HEK293 (cell line): Measurements from ENCODE around the gene TIMM10.

Experiments used
- ATF2 ChIP-seq: fragments of 450-650 bp; formaldehyde crosslinking; IDR thresholded peaks from 2 replicates; pipeline ENCODE4 v1.5.1; 2016; ENCODE audit warnings: missing biosample characterization, missing genetic modification characterization, low read depth
- BCL11A ChIP-seq: fragments of 450-650 bp; formaldehyde crosslinking; IDR thresholded peaks from 2 replicates; pipeline ENCODE4 v1.5.1; 2016; ENCODE audit warnings: low read depth, missing biosample characterization, missing genetic modification characterization
- GFI1B ChIP-seq: fragments of 450-650 bp; formaldehyde crosslinking; IDR thresholded peaks from 2 replicates; pipeline ENCODE4 v1.5.1; 2016; ENCODE audit warnings: missing biosample characterization, missing genetic modification characterization
- HOXC10 ChIP-seq: sonication (generic); formaldehyde crosslinking; IDR thresholded peaks from 2 replicates; pipeline ENCODE4 v1.8.1; 2023; ENCODE audit warnings: mild to moderate bottlenecking, missing genetic modification reagents
- KLF10 ChIP-seq: fragments of 450-650 bp; IDR thresholded peaks from 2 replicates; pipeline ENCODE4 v1.5.1; 2018; ENCODE audit warnings: missing biosample characterization, mild to moderate bottlenecking, missing genetic modification characterization
- KLF7 ChIP-seq: fragments of 450-650 bp; formaldehyde crosslinking; IDR thresholded peaks from 2 replicates; pipeline ENCODE4 v1.5.1; 2016; ENCODE audit warnings: missing biosample characterization, missing genetic modification characterization, borderline replicate concordance
- KLF9 ChIP-seq: fragments of 450-650 bp; formaldehyde crosslinking; IDR thresholded peaks from 2 replicates; pipeline ENCODE4 v1.5.1; 2016; ENCODE audit warnings: missing biosample characterization, missing genetic modification characterization, low read depth
- PATZ1 ChIP-seq: fragments of 450-650 bp; formaldehyde crosslinking; IDR thresholded peaks from 2 replicates; pipeline ENCODE4 v1.5.1; 2016; ENCODE audit warnings: missing biosample characterization, missing genetic modification characterization
- PRDM1 ChIP-seq: fragments of 450-650 bp; formaldehyde crosslinking; IDR thresholded peaks from 2 replicates; pipeline ENCODE4; 2016; ENCODE audit warnings: missing biosample characterization, missing genetic modification characterization
- REST ChIP-seq: fragments of 450-650 bp; formaldehyde crosslinking; IDR thresholded peaks from 2 replicates; pipeline ENCODE4 v1.5.1; 2016; ENCODE audit warnings: missing biosample characterization, missing genetic modification characterization
- SCRT2 ChIP-seq: fragments of 450-650 bp; formaldehyde crosslinking; IDR thresholded peaks from 2 replicates; pipeline ENCODE4 v1.5.1; 2016; ENCODE audit warnings: missing biosample characterization, missing genetic modification characterization
- SP7 ChIP-seq: fragments of 450-650 bp; formaldehyde crosslinking; IDR thresholded peaks from 2 replicates; pipeline ENCODE4 v1.5.1; 2016; ENCODE audit warnings: missing biosample characterization, missing genetic modification characterization
- ZBTB8A ChIP-seq: fragments of 450-650 bp; formaldehyde crosslinking; IDR thresholded peaks from 2 replicates; pipeline ENCODE4 v1.5.1; 2016; ENCODE audit warnings: missing biosample characterization, missing genetic modification characterization
- ZEB2 ChIP-seq: fragments of 450-650 bp; formaldehyde crosslinking; IDR thresholded peaks from 2 replicates; pipeline ENCODE4 v1.5.1; 2016; ENCODE audit warnings: missing biosample characterization, missing genetic modification characterization
- ZIC2 ChIP-seq: fragments of 450-650 bp; formaldehyde crosslinking; IDR thresholded peaks from 2 replicates; pipeline ENCODE4 v1.5.1; 2016; ENCODE audit warnings: missing biosample characterization, missing genetic modification characterization
- ZNF239 ChIP-seq: fragments of 450-650 bp; formaldehyde crosslinking; IDR thresholded peaks from 2 replicates; pipeline ENCODE4 v1.5.1; 2016; ENCODE audit warnings: missing biosample characterization, missing genetic modification characterization
- ZNF266 ChIP-seq: fragments of 450-650 bp; formaldehyde crosslinking; IDR thresholded peaks from 2 replicates; pipeline ENCODE4 v1.5.1; 2016; ENCODE audit warnings: missing biosample characterization, missing genetic modification characterization, low read depth
- ZNF302 ChIP-seq: fragments of 450-650 bp; formaldehyde crosslinking; IDR thresholded peaks from 2 replicates; pipeline ENCODE4 v1.5.1; 2016; ENCODE audit warnings: missing biosample characterization, missing genetic modification characterization, low read depth
- ZNF335 ChIP-seq: fragments of 450-650 bp; formaldehyde crosslinking; conservative IDR thresholded peaks from 2 replicates; pipeline ENCODE4 v1.5.1; 2016; ENCODE audit warnings: missing biosample characterization, missing genetic modification characterization
- ZNF341 ChIP-seq: fragments of 450-650 bp; formaldehyde crosslinking; IDR thresholded peaks from 2 replicates; pipeline ENCODE4; 2016; ENCODE audit warnings: low read depth, missing biosample characterization, missing genetic modification characterization
- ZNF366 ChIP-seq: fragments of 450-650 bp; formaldehyde crosslinking; conservative IDR thresholded peaks from 2 replicates; pipeline ENCODE4 v1.5.1; 2016; ENCODE audit warnings: missing biosample characterization, missing genetic modification characterization
- ZNF501 ChIP-seq: fragments of 450-650 bp; formaldehyde crosslinking; IDR thresholded peaks from 2 replicates; pipeline ENCODE4 v1.5.1; 2016; ENCODE audit warnings: missing biosample characterization, missing genetic modification characterization
- ZNF510 ChIP-seq: fragments of 450-650 bp; formaldehyde crosslinking; IDR thresholded peaks from 2 replicates; pipeline ENCODE4 v1.5.1; 2018; ENCODE audit warnings: mild to moderate bottlenecking, missing genetic modification characterization, missing biosample characterization; ENCODE audit not compliant: insufficient replicate concordance
- ZNF544 ChIP-seq: fragments of 450-650 bp; formaldehyde crosslinking; IDR thresholded peaks from 2 replicates; pipeline ENCODE4 v1.5.0; 2017; ENCODE audit warnings: missing biosample characterization, missing genetic modification characterization
- ZNF610 ChIP-seq: fragments of 450-650 bp; formaldehyde crosslinking; IDR thresholded peaks from 2 replicates; pipeline ENCODE4 v1.5.1; 2016; ENCODE audit warnings: missing biosample characterization, missing genetic modification characterization, borderline replicate concordance
- ZNF660 ChIP-seq: fragments of 450-650 bp; IDR thresholded peaks from 2 replicates; pipeline ENCODE4 v1.5.1; 2018; ENCODE audit warnings: missing biosample characterization, mild to moderate bottlenecking, missing genetic modification characterization
- ZNF701 ChIP-seq: fragments of 450-650 bp; formaldehyde crosslinking; IDR thresholded peaks from 2 replicates; pipeline ENCODE4 v1.5.1; 2016; ENCODE audit warnings: missing biosample characterization, missing genetic modification characterization
- ZNF785 ChIP-seq: fragments of 450-650 bp; formaldehyde crosslinking; IDR thresholded peaks from 2 replicates; pipeline ENCODE4 v1.5.1; 2016; ENCODE audit warnings: missing biosample characterization, missing genetic modification characterization
- TF ChIP-seq, protein P1 (sequence below): fragments of 450-650 bp; formaldehyde crosslinking; IDR thresholded peaks from 2 replicates; pipeline ENCODE4 v1.5.1; 2016; ENCODE audit warnings: missing biosample characterization, missing genetic modification characterization
- TF ChIP-seq, protein P2 (sequence below): fragments of 450-650 bp; formaldehyde crosslinking; IDR thresholded peaks from 2 replicates; pipeline ENCODE4 v1.5.1; 2016; ENCODE audit warnings: missing biosample characterization, missing genetic modification characterization

TIMM10 gene

DNA sequence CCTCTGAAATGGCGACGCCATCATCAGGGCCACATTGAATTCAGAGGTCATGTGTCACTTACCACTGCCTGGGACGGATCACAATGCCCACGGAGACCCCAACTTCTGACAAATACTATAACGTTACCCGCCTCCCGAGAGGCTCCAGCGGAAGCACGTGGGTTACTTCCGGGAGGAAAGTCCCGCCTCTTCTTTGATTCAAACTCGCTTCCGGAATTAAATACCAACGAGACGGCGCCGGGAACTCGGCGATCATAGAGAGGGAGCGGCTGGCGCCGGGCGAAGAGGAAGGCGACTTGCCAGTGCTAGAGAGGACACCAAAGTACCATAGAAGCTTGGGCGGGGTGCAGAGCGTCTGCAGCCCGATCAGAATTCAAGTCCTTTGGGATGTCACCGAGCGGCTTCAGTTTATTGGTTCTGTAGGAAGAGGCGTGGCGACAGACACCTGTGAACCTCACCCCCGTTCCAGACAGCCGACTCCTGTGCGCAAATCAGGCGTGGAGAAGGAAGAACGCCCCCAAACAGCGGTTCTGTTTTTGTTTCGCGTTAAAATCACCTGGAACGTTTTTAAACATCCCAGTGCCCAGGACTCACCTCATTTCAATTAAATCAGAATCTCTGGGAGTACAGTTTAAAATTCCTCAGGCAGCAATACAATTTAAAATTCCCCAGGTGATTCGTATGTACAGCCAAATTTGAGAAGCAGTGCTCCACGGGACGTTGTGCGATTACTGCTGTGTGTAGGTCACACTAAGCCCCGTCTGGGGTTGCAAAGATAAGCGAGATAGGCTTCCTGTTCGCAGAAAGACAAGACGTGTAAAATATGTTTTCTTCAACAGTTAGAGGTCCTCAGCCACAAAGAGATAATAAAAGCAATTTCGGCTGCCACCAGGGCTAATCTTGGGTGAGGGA is at the start of gene TIMM10 (continued):
- no peak for TF ChIP-seq ATF2
- TF ChIP-seq ZNF510 (tag by site-specific recombination) = no peak
- no peak for TF ChIP-seq PATZ1
- no peak for TF ChIP-seq ZNF341 (tag by site-specific recombination)
- TF ChIP-seq KLF10 (tag by site-specific recombination) = peak; percentile 86
- TF ChIP-seq ZIC2 (tag by site-specific recombination) = no peak
- TF ChIP-seq KLF7 = no peak
- no peak for TF ChIP-seq BCL11A (tag by site-specific recombination)
- no peak for TF ChIP-seq ZNF302 (tag by site-specific recombination)
- peak; percentile 53 for TF ChIP-seq SP7 (tag by site-specific recombination)
- TF ChIP-seq ZEB2 (tag by site-specific recombination) = peak; percentile 78
- TF ChIP-seq ZNF660 (tag by site-specific recombination) = peak; percentile 78; the same call in 1 of the 2 replicates
- TF ChIP-seq PRDM1 (tag by site-specific recombination) = no peak
- TF ChIP-seq ZNF266 (tag by site-specific recombination) = no peak
- TF ChIP-seq, protein P1, sequence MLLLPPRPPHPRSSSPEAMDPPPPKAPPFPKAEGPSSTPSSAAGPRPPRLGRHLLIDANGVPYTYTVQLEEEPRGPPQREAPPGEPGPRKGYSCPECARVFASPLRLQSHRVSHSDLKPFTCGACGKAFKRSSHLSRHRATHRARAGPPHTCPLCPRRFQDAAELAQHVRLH (tag by site-specific recombination) = 0 out of 2 replicates have a peak, but pooled peaks have one; percentile 9
- peak; percentile 76; the same call in 1 of the 2 replicates for TF ChIP-seq ZNF610 (tag by site-specific recombination)
- TF ChIP-seq ZNF501 (tag by site-specific recombination) = no peak
- TF ChIP-seq ZNF701 (tag by site-specific recombination) = no peak
- no peak for TF ChIP-seq ZNF544 (tag by site-specific recombination)
- no peak for TF ChIP-seq ZNF366 (tag by site-specific recombination)
- peak; percentile 93 for TF ChIP-seq SCRT2 (tag by site-specific recombination)
- peak; percentile 77; the same call in 1 of the 2 replicates for TF ChIP-seq ZNF335
- TF ChIP-seq KLF9 (tag by site-specific recombination) = peak; percentile 60
- no peak for TF ChIP-seq REST (tag by site-specific recombination)
- TF ChIP-seq ZNF785 (tag by site-specific recombination) = no peak
- TF ChIP-seq HOXC10 (CRISPR knock-in tag) = no peak
- no peak for TF ChIP-seq ZNF239 (tag by site-specific recombination)
- TF ChIP-seq ZBTB8A (tag by site-specific recombination) = peak; percentile 30; the same call in 1 of the 2 replicates
- no peak for TF ChIP-seq GFI1B (tag by site-specific recombination)
- TF ChIP-seq, protein P2, sequence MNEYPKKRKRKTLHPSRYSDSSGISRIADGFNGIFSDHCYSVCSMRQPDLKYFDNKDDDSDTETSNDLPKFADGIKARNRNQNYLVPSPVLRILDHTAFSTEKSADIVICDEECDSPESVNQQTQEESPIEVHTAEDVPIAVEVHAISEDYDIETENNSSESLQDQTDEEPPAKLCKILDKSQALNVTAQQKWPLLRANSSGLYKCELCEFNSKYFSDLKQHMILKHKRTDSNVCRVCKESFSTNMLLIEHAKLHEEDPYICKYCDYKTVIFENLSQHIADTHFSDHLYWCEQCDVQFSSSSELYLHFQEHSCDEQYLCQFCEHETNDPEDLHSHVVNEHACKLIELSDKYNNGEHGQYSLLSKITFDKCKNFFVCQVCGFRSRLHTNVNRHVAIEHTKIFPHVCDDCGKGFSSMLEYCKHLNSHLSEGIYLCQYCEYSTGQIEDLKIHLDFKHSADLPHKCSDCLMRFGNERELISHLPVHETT (tag by site-specific recombination) = peak; percentile 59; the same call in 1 of the 2 replicates
